ENCODE data around the gene SLC35C1.
"Not testable (repeated sequence)": the region's sequence is repeated elsewhere in the genome, so short reads cannot be mapped to it uniquely, and the experiment has no call there.

SLC35C1 gene

GRCh38 chr11:45811571-45812290, 6.8 kb downstream of the SLC35C1 start:
- no peak for DNase-seq

GRCh38 chr11:45812581-45813548, 7.9 kb downstream of the SLC35C1 start:
- DNase-seq = no peak

- no peak for DNase-seq
Measured at GRCh38 chr11:45815747-45816146, 10.8 kb downstream of the SLC35C1 start.

GRCh38 chr11:45816614-45817013, 11.7 kb downstream of the SLC35C1 start:
- DNase-seq = no peak

- DNase-seq = no peak
Measured at GRCh38 chr11:45817191-45817590, 12.2 kb downstream of the SLC35C1 start.

GRCh38 chr11:45818961-45819605, 14.1 kb downstream of the SLC35C1 start:
- no peak for DNase-seq

GRCh38 chr11:45820211-45820857, 15.4 kb downstream of the SLC35C1 start:
- no peak for DNase-seq

GRCh38 chr11:45826492-45826891, 21.5 kb downstream of the SLC35C1 start:
- not testable (repeated sequence) for DNase-seq

- DNase-seq = no peak
Measured at GRCh38 chr11:45827123-45827522, 22.2 kb downstream of the SLC35C1 start.

GRCh38 chr11:45828996-45829395, 24.0 kb downstream of the SLC35C1 start:
- DNase-seq = no peak

GRCh38 chr11:45830596-45830995, 25.6 kb downstream of the SLC35C1 start:
- no peak for DNase-seq

GRCh38 chr11:45832811-45833441, 28.0 kb downstream of the SLC35C1 start:
- DNase-seq = no peak

- DNase-seq = no peak
Measured at GRCh38 chr11:45833761-45834160, 28.8 kb downstream of the SLC35C1 start.

GRCh38 chr11:45834298-45834756, 29.4 kb downstream of the SLC35C1 start:
- DNase-seq = no peak

GRCh38 chr11:45839204-45839603, 34.3 kb downstream of the SLC35C1 start:
- DNase-seq = no peak

GRCh38 chr11:45840251-45840650, 35.3 kb downstream of the SLC35C1 start:
- DNase-seq = not testable (repeated sequence)

- DNase-seq = peak; percentile 92
Measured at GRCh38 chr11:45843158-45843924, 38.4 kb downstream of the SLC35C1 start.

GRCh38 chr11:45844822-45845578, 40.1 kb downstream of the SLC35C1 start:
- DNase-seq = no peak

- no peak for DNase-seq
Measured at GRCh38 chr11:45846174-45846675, 41.3 kb downstream of the SLC35C1 start.

Measured in activated CD8-positive, alpha-beta memory T cell treated with anti-CD3 and anti-CD28 coated beads, Interleukin-2, amount 50 U/mL, for 48 hours (primary cell).